Liver (tissue), 9 donors: ENCODE measurements around the gene CYP3A4. TPM values are rescaled to one million over a fixed set of nuclear protein-coding genes. Genes with fewer than 3 reads are reported as not detected.
"Not testable (repeated sequence)": the region's sequence is repeated elsewhere in the genome, so short reads cannot be mapped to it uniquely, and the experiment has no call there.

Experiments
- DNase-seq: peaks from one replicate; pipeline ENCODE4 v3.0.0-alpha.2; 2017; ENCODE audit warnings: low spot score
- H3K27ac ChIP-seq, 2 donors: one replicate each; pipeline ENCODE4 v1.7.0; 2013; ENCODE audit warnings: inconsistent platforms in 2 of 2, low read length in 2 of 2, control low read depth in 1 of 2, low read depth in 1 of 2, mild to moderate bottlenecking in 1 of 2
- H3K27me3 ChIP-seq, 4 donors: one replicate each; pipeline versions ENCODE4 v1.6.1 to v1.7.0; 2013; ENCODE audit warnings: low read length in 3 of 4, inconsistent platforms in 1 of 4, mild to moderate bottlenecking in 1 of 4, moderate library complexity in 1 of 4; ENCODE audit not compliant: control insufficient read depth in 4 of 4, insufficient read depth in 4 of 4
- H3K36me3 ChIP-seq, 4 donors: one replicate each; pipeline versions ENCODE4 v1.6.1 to v1.7.0; 2013; ENCODE audit warnings: low read length in 3 of 4, mild to moderate bottlenecking in 3 of 4, low read depth in 1 of 4, moderate library complexity in 1 of 4; ENCODE audit not compliant: control insufficient read depth in 4 of 4, insufficient read depth in 3 of 4
- H3K4me1 ChIP-seq, 4 donors: one replicate each; pipeline versions ENCODE4 v1.6.1 to v1.7.0; 2013; ENCODE audit warnings: low read length in 3 of 4, mild to moderate bottlenecking in 3 of 4, moderate library complexity in 1 of 4; ENCODE audit not compliant: control insufficient read depth in 4 of 4, insufficient read depth in 4 of 4
- H3K4me3 ChIP-seq, 3 donors: one replicate each; pipeline versions ENCODE4 v1.6.1 to v1.7.0; 2013; ENCODE audit warnings: low read length in 3 of 3, control low read depth in 1 of 3, low read depth in 1 of 3, mild to moderate bottlenecking in 1 of 3
- H3K9ac ChIP-seq, 2 donors: one replicate each; pipeline ENCODE4 v1.7.0; 2013; ENCODE audit warnings: low read length in 2 of 2, mild to moderate bottlenecking in 2 of 2, moderate library complexity in 2 of 2, control low read depth in 1 of 2, low read depth in 1 of 2
- H3K9me3 ChIP-seq, 4 donors: one replicate each; pipeline versions ENCODE4 v1.6.1 to v1.7.0; 2013; ENCODE audit warnings: low read length in 3 of 4; ENCODE audit not compliant: control insufficient read depth in 4 of 4
- ATF3 ChIP-seq: IDR thresholded peaks from 2 replicates; pipeline ENCODE4 v1.6.1; 2016; ENCODE audit warnings: antibody characterized with exemption
- CTCF ChIP-seq: fragments of 150-350 bp; IDR thresholded peaks from 2 replicates; pipeline ENCODE4 v1.5.1; 2017; ENCODE audit warnings: improper control_type of control experiment, low read depth, low read length; ENCODE audit not compliant: missing input control
- EGR1 ChIP-seq, 2 donors: IDR thresholded peaks; 2 replicates each; pipeline ENCODE4 v1.6.1; 2016 to 2018; ENCODE audit warnings: antibody characterized with exemption in 2 of 2, low read depth in 2 of 2
- FOXA1 ChIP-seq: IDR thresholded peaks from 2 replicates; pipeline ENCODE4 v1.6.1; 2016; ENCODE audit warnings: antibody characterized with exemption
- FOXA2 ChIP-seq: IDR thresholded peaks from 2 replicates; pipeline ENCODE4 v1.6.1; 2016; ENCODE audit warnings: antibody characterized with exemption
- GABPA ChIP-seq, 2 donors: IDR thresholded peaks in 1 of 2; conservative IDR thresholded peaks in 1 of 2; 2 replicates each; pipeline ENCODE4 v1.6.1; 2016; ENCODE audit warnings: antibody characterized with exemption in 2 of 2, mild to moderate bottlenecking in 1 of 2, moderate library complexity in 1 of 2
- HNF4A ChIP-seq, 2 donors: conservative IDR thresholded peaks; 2 replicates each; pipeline ENCODE4 v1.6.1; 2016; ENCODE audit warnings: antibody characterized with exemption in 2 of 2, mild to moderate bottlenecking in 2 of 2
- HNF4G ChIP-seq: IDR thresholded peaks from 2 replicates; pipeline ENCODE4 v1.6.1; 2016; ENCODE audit warnings: antibody characterized with exemption
- JUND ChIP-seq, 2 donors: IDR thresholded peaks; 2 replicates each; pipeline ENCODE4 v1.6.1; 2016; ENCODE audit warnings: antibody characterized with exemption in 2 of 2
- MAX ChIP-seq: IDR thresholded peaks from 2 replicates; pipeline ENCODE4 v1.6.1; 2016; ENCODE audit warnings: antibody characterized with exemption
- NR2F2 ChIP-seq: IDR thresholded peaks from 2 replicates; pipeline ENCODE4 v1.6.1; 2016; ENCODE audit warnings: antibody characterized with exemption
- RAD21 ChIP-seq, 2 donors: IDR thresholded peaks; 2 replicates each; pipeline ENCODE4 v1.6.1; 2016; ENCODE audit warnings: antibody characterized with exemption in 2 of 2, mild to moderate bottlenecking in 2 of 2
- REST ChIP-seq: IDR thresholded peaks from 2 replicates; pipeline ENCODE4 v1.6.1; 2016; ENCODE audit warnings: antibody characterized with exemption, mild to moderate bottlenecking
- RXRA ChIP-seq, 2 donors: IDR thresholded peaks; 2 replicates each; pipeline ENCODE4 v1.6.1; 2017 to 2018; ENCODE audit warnings: antibody characterized with exemption in 2 of 2, mild to moderate bottlenecking in 1 of 2
- SP1 ChIP-seq: IDR thresholded peaks from 2 replicates; pipeline ENCODE4 v1.6.1; 2018; ENCODE audit warnings: antibody characterized with exemption, mild to moderate bottlenecking
- YY1 ChIP-seq: IDR thresholded peaks from 2 replicates; pipeline ENCODE4 v1.6.1; 2016; ENCODE audit warnings: antibody characterized with exemption, mild to moderate bottlenecking
- ZBTB33 ChIP-seq: IDR thresholded peaks from 2 replicates; pipeline ENCODE4 v1.6.1; 2016; ENCODE audit warnings: antibody characterized with exemption
- WGBS: extraction: QIAGEN DNeasy Blood & Tissue Kit; methylation state at CpG from one replicate; pipeline ENCODE4 v1.1.7; 2013; 5-methylcytosine and 5-hydroxymethylcytosine counted together
- polyA plus RNA-seq, 2 donors: library from polyadenylated mRNA; stranded (reverse) in 1 of 2; unstranded in 1 of 2; fragments of 200-250 nt in 1 of 2; fragments of >200 nt in 1 of 2; fragmentation: Nextera tagmentation in 1 of 2; extraction: Ambion mirVana in 1 of 2; gene quantifications; one replicate each; pipeline versions ENCODE4 v1.2.1 to v1.2.3, GENCODE V29; 2013 to 2015
- total RNA-seq, 2 donors: library from RNA; depleted of rRNA; stranded (reverse); fragments of >200 nt; gene quantifications; one replicate each; pipeline ENCODE4 v1.2.3, GENCODE V29; 2014
- donor health status: healthy.
- donor health status: healthy.
- donor health status: healthy.
- donor health status: healthy.
- donor health status: healthy.

CYP3A4 gene
- total and polyA plus RNA-seq, 4 donors: 0.51 to 1,082 (median 289) TPM

GRCh38 chr7:99806839-99807478, 23.0 kb upstream of the CYP3A4 start:
- H3K4me1 ChIP-seq: no peaks in the 10 kb centered on the region
- TF ChIP-seq FOXA2 (no peak), RAD21 (IDR thresholded peaks at IDR 0.05) (no peak), NR2F2 (no peak), REST (no peak)
- no peaks in the 10 kb centered on the region for H3K36me3 ChIP-seq
- H3K9me3 ChIP-seq: no peaks in the 10 kb centered on the region
- no peak overlapping the region for H3K4me3 ChIP-seq
- peak; percentile 9 for DNase-seq
- H3K27ac ChIP-seq: no peak overlapping the region
- no peak overlapping the region for H3K9ac ChIP-seq
- 91% methylated on average over 3 of the region's 3 CpGs for WGBS
- no peaks in the 10 kb centered on the region for H3K27me3 ChIP-seq

- TF ChIP-seq FOXA1 (no peak), NR2F2 (no peak), JUND (IDR thresholded peaks at IDR 0.05) (no peak), ZBTB33 (no peak), EGR1 (IDR thresholded peaks at IDR 0.05; ENCODE audit: low read depth in 2 of 2) (no peak), RAD21 (IDR thresholded peaks at IDR 0.05) (no peak), FOXA2 (no peak), SP1 (no peak), MAX (no peak), HNF4A (conservative IDR thresholded peaks at IDR 0.05) (no peak), YY1 (no peak), ATF3 (no peak), GABPA (IDR thresholded peaks at IDR 0.05 in 1 of 2, conservative IDR thresholded peaks at IDR 0.05 in 1 of 2) (no peak), HNF4G (no peak), RXRA (IDR thresholded peaks at IDR 0.05) (no peak), CTCF (no peak)
- Histone ChIP-seq H3K27ac (no peak overlapping the region), H3K4me3 (no peak overlapping the region), H3K27me3 (no peaks in the 10 kb centered on the region), H3K4me1 (no peaks in the 10 kb centered on the region), H3K9ac (no peak overlapping the region), H3K36me3 (no peaks in the 10 kb centered on the region), H3K9me3 (no peaks in the 10 kb centered on the region)
- DNase-seq: no peak
- 92% methylated on average over 2 of the region's 2 CpGs for WGBS
Observed at GRCh38 chr7:99805641-99806040, 21.7 kb upstream of the CYP3A4 start.

GRCh38 chr7:99803118-99803517, 19.1 kb upstream of the CYP3A4 start:
- not testable (repeated sequence) for H3K36me3 ChIP-seq, H3K4me1 ChIP-seq, H3K27ac ChIP-seq, H3K4me3 ChIP-seq, DNase-seq, H3K9ac ChIP-seq, H3K27me3 ChIP-seq, H3K9me3 ChIP-seq
- 87% methylated on average over 6 of the region's 6 CpGs for WGBS

GRCh38 chr7:99801407-99801806, 17.4 kb upstream of the CYP3A4 start:
- not testable (repeated sequence) for H3K9ac ChIP-seq, H3K27me3 ChIP-seq, H3K9me3 ChIP-seq, H3K4me1 ChIP-seq, DNase-seq, H3K27ac ChIP-seq, H3K4me3 ChIP-seq, H3K36me3 ChIP-seq
- 90% methylated on average over 2 of the region's 3 CpGs for WGBS
